Activated naive CD8-positive, alpha-beta T cell treated with anti-CD3 and anti-CD28 coated beads, Interleukin-2, amount 50 U/mL, for 16 hours (primary cell): Measurements from ENCODE around the gene RAD1.

Experiments
- DNase-seq: peaks from one replicate; pipeline ENCODE4 v3.0.0-alpha.2; 2020; ENCODE audit warnings: low read depth, low spot score

The RAD1 gene

GRCh38 chr5:34865091-34865490, 50.2 kb downstream of the RAD1 start:
- DNase-seq, result no peak

- DNase-seq, result no peak
These were observed 51.4 kb downstream of the RAD1 start for GRCh38 chr5:34863946-34864345.

- no peak for DNase-seq
These were observed 56.1 kb downstream of the RAD1 start for GRCh38 chr5:34859253-34859652.

GRCh38 chr5:34858790-34859189, 56.5 kb downstream of the RAD1 start:
- no peak for DNase-seq

- no peak for DNase-seq
These were observed 57.4 kb downstream of the RAD1 start for GRCh38 chr5:34857894-34858293.

GRCh38 chr5:34857161-34857560, 58.1 kb downstream of the RAD1 start:
- DNase-seq, result no peak
